NCI-H526 (cell line): ENCODE data around the gene DNAAF2.
"Not testable (repeated sequence)": the region's sequence is repeated elsewhere in the genome, so short reads cannot be mapped to it uniquely, and the experiment has no call there.

Source experiments
- DNase-seq, 2 experiments: peaks; one replicate each; lab custom pipeline; 2025; lab: John Stamatoyannopoulos, UW

The DNAAF2 gene, protein sequence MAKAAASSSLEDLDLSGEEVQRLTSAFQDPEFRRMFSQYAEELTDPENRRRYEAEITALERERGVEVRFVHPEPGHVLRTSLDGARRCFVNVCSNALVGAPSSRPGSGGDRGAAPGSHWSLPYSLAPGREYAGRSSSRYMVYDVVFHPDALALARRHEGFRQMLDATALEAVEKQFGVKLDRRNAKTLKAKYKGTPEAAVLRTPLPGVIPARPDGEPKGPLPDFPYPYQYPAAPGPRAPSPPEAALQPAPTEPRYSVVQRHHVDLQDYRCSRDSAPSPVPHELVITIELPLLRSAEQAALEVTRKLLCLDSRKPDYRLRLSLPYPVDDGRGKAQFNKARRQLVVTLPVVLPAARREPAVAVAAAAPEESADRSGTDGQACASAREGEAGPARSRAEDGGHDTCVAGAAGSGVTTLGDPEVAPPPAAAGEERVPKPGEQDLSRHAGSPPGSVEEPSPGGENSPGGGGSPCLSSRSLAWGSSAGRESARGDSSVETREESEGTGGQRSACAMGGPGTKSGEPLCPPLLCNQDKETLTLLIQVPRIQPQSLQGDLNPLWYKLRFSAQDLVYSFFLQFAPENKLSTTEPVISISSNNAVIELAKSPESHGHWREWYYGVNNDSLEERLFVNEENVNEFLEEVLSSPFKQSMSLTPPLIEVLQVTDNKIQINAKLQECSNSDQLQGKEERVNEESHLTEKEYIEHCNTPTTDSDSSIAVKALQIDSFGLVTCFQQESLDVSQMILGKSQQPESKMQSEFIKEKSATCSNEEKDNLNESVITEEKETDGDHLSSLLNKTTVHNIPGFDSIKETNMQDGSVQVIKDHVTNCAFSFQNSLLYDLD

DNA sequence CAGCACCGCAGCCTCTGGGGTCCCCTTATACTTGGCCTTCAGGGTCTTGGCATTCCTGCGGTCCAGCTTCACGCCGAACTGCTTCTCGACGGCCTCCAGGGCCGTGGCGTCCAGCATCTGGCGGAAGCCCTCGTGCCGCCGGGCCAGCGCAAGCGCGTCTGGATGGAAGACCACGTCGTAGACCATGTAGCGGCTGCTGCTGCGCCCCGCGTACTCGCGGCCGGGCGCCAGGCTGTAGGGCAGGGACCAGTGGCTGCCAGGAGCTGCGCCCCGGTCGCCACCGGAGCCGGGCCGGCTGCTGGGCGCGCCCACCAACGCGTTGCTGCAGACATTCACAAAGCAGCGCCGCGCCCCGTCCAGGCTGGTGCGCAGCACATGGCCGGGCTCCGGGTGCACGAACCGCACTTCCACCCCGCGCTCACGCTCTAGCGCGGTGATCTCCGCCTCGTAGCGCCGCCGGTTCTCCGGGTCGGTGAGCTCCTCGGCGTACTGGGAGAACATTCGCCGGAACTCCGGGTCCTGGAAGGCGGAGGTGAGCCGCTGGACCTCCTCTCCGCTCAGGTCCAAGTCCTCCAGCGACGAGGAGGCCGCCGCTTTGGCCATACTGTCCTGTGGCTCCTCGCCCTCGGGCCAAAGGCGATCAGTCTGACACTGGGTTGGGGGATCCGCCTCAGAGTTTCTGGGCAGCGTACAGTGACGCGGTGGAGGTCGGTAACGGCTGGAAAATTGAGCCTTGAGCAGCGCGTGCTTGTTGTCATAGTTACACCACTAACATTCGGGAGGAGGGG lies at the start of gene DNAAF2:
DNAAF2 (minus strand) TSS at position 698 of the 788 bp plus-strand sequence; CDS start at position 603, 95 bp downstream.
- peak; percentile 40 to 83 for DNase-seq

DNA sequence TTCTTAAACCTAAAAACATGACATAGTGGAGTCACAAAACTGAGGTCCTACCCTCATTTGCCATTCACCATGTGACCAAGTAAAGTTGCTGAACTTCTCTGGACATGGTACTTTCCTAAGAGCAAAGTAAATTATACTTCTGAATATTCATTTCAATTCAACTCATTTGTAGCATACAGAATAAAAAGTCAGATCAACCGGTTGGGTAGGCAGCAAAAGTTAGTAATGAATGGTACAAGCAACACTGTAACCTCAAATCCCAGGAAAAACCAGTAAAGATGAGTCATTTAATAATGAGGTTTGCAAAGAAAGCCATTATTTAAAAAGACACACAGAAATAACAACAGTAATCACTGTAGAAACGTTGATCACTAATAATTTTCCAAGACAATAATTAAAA lies 44.2 kb upstream of the DNAAF2 start:
- no peak for DNase-seq

DNA sequence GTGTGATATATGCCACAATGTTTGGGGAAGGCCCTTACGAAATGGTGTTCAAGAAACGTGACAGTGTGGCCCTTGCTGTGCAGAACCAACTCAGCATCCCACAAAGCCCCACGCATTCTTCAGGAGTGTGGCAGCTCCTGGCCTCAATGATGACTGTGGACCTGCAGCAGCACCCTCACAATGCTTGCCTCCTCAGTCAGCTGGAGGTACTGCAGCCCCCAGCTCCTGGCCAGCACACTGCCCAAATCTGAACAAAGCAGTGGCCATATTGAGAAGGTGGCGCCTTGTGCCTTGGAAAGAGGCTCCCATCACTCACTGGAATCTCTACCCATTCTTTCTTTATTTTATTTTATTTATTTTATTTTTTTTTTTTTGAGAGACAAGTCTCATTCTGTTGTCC lies 42.6 kb upstream of the DNAAF2 start:
- no peak for DNase-seq

DNA sequence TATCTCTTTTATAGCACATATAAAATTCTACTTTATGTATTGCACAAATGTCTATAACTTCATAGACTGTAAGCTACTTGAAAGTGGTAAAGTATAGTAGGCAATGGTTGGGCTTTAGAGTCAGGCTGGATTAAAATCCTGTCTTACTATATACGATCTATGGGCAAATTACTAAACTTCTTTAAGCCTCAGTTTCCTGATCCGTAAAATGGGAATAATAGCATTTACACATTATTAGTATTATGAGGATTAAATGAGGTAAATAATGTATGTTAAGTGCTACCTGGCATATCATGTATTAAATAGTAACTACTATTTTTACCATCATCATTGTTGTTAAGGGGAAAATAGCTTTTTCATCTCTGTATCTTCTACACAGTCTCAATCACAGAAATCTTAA lies 38.5 kb upstream of the DNAAF2 start:
- no peak for DNase-seq

DNA sequence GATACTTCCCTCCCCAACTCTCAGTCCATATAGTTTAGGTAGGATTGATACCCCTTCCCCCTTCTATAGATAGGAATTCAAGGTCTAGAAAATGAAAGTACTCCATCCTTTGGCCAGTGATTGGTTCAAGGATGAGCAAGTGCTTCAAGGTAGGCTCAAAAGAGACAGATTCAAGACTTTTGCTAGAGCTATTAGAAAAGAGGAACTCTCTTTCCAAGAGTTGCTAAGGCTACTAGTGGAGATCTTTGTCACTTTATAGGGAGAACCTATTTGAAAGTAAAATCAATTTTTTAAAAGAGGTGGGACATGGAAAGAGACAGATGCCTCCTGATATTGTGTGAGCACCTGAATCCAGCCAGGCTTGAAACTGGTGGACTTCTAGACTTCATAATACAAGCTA lies 35.4 kb upstream of the DNAAF2 start:
- DNase-seq = no peak

DNA sequence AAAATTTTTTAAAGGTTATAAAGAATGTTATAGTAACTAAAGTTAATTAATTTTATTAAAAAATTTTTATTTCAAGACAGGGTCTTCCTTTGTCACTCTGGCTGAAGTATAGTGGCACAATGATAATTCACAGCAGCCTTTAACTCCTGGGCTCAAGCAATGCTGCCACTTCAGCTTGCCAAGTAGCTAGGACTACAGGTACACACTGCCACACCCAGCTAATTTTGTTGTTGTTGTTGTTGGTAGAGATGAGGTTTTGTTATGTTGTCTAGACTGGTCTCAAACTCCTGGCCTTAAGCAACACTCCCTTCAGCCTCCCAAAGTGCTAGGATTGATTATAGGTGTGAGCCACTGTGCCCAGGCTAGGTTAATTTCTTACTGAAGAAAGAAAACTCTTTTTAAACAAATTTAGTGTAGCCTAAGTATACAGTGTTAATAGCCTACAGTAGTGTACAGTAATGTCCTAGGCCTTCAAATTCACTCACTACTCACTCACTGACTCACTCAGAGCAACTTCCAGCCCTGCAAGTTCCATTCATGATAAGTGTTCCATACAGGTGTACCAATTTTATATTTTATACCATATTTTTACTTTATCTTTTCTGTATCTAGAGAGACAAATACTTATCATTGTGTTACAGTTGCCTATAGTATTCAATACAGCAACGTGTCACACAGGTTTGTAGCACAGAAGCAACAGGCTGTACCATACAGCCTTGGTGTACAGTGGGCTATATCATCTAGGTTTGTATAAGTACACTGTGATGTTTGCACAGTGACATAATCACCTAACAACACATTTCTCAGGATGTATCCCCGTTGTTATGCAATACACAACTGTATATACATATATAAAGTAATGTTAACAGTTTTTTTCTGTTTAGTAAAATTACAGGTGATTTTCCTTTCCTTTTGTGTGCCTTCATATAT lies 24.7 kb upstream of the DNAAF2 start:
- no peak for DNase-seq

DNA sequence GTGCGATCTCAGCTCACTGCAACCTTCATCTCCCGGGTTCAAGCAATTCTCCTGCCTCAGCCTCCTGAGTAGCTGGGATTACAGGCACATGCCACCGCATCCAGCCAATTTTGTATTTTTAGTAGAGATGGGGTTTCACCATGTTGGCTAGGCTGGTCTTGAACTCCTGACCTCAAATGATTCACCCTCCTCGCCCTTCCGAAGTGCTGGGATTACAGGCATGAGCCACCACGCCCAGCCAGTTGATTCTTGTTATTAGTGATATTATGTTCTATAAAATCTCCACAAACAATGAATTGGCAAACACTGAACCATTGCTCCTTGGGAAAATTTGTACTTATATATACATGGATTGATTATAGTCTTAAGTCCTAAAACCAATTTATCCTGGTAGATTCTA lies 22.5 kb upstream of the DNAAF2 start:
- DNase-seq = not testable (repeated sequence)

DNA sequence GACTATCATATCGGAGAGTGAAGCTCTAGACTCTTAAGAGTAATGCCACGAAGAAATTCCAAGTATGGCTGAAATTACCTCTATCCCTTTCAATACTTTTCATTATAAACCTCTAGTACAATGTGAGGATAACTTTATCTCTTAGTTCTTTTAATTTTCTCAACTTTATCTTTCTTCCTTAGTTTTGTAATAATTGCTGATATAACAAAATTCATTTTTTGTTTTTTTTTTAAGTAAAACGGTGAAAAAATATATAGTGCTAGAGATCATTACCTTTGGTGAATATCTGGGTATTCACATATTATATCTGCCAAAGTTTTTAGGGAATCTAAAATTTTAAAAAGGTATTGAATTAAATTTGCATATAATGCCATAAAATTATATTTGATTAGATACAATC lies 19.5 kb upstream of the DNAAF2 start:
- no peak for DNase-seq

DNA sequence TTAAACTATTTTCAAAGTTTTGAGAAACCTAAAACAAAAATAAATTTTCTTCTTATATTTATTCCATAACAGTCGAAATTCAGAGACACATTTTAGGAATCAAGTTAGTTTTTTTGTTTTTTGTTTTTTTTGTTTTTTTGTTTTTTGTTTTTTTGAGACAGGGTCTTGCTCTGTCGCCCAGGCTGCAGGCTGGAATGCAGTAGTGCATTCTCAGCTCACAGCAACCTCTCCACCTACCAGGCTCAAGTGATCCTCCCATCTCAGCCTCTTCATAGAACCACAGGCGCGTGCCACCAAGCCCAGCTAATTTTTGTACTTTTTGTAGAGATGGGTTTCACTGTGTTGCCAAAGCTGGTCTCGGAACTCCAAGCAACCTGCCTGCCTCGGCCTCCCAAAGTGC lies 18.5 kb upstream of the DNAAF2 start:
- DNase-seq = no peak

DNA sequence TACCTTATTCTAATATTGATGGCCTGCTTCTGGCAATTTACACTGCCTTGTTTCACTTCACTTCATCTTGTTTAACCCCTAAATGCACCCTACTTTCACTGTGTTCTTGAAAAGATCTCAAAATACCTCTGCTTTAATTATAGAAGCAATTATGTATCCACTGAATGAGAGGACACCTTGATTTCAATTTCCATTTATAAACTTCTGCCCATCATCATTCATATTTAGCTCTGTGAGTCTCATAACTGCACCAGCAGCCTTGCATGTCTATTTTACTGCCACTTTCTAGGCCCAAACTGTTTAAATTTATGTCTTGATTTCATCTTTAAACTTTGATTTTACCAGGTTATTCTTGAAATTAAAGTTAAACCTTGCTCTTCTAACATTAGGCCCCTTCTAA lies 7.1 kb upstream of the DNAAF2 start:
- no peak for DNase-seq

DNA sequence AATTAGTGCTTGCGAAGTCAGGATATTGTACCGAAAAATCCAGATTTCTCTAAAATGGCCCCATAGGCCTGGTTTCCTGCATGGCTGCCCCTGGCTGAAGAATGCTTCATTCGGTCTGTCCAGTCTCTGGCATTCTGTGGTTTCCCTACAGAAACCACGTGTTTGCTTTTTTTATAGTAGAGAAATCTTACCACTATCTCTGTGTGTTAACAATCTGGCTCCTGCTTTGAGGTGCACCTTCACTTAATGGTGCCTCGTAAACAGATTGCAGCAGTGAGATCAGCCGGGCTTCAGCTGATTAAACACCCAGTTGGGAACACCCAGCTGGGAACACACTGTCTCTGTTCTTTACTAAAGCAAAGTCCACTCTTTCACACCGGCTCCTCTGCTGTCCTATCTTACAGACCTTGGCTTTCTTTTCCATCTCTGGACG lies 6.7 kb upstream of the DNAAF2 start:
- no peak for DNase-seq

DNA sequence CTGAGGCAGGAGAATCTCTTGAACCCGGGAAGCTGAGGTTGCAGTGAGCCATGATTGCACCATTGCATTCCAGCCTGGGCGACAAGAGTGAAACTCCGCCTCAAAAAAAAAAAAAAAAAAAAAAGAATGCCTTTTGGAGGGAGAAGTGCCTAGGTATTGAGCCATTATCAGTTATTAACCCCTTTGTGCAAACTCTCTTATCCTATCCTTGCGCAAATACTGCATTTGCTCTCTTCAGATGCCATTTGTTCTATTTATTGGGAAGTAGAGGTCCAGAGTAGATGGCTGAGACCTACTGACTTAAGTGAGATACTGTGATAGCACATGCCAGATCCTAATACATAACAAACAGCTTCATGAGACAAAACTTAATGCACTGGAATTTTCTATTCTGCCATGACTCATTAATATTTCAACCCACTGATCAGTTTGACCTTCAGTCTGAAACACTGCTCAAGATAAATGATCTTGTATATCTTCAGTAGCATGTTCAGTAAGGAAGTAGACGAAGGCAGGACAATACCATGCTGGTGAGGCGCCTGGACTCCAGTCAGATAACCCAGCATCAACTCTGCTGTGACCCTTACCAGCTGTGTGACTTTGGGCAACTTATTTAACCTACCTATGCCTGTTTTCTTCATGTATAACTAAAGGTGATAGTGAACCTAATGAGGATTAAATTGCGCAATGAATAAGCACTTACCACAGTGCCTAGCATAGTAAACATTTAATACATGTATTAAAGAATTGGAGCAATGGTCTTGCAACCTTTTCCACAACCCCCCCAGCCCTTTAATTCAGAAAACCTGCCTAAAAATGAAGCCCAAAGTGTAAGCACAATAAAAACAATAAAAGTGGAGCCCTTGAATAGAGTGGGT lies 5.7 kb upstream of the DNAAF2 start:
- DNase-seq = no peak

DNA sequence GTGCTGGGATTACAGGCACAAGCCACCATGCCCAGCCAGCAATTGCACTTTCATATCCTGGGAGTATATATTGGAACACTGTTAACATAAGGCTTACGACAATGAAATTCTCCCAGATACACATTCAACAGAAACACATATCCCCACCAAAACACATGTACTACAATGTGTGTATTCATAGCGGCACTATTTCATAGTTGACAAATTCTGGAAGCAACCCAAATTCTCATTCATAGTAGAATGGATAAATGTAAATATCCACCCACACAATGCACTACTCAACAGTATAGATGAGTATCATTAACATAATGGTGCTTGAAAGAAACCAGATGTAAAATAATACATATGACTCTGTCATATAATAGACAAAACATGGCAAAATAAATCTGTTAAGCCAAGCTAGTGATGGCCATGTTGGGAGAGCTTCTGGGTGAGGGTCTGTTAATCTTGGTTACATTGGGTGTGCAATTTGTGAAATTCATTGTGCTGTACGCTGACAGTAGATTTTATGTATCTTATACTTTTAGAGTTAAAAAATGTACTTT lies 2.6 kb upstream of the DNAAF2 start:
- DNase-seq = no peak

DNA sequence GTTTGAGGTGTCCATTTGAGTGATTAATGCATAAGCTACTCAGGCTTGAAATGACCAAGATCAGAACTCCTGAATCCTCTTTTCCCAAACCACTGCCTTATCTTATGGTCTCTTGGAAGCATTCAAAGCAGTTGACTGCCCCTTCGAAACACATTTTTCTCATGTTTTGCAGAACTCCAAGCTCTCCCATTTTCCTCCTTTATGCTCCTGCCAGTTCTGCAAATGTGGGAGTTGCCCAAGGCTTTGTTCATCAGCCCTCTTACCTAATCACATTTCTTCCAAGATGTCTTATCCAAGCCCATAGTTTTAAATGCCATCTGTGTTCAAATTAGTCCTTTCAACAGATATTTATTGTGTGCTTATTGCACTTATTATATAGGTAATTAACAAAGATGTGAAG lies 1.8 kb upstream of the DNAAF2 start:
- DNase-seq = no peak

DNA sequence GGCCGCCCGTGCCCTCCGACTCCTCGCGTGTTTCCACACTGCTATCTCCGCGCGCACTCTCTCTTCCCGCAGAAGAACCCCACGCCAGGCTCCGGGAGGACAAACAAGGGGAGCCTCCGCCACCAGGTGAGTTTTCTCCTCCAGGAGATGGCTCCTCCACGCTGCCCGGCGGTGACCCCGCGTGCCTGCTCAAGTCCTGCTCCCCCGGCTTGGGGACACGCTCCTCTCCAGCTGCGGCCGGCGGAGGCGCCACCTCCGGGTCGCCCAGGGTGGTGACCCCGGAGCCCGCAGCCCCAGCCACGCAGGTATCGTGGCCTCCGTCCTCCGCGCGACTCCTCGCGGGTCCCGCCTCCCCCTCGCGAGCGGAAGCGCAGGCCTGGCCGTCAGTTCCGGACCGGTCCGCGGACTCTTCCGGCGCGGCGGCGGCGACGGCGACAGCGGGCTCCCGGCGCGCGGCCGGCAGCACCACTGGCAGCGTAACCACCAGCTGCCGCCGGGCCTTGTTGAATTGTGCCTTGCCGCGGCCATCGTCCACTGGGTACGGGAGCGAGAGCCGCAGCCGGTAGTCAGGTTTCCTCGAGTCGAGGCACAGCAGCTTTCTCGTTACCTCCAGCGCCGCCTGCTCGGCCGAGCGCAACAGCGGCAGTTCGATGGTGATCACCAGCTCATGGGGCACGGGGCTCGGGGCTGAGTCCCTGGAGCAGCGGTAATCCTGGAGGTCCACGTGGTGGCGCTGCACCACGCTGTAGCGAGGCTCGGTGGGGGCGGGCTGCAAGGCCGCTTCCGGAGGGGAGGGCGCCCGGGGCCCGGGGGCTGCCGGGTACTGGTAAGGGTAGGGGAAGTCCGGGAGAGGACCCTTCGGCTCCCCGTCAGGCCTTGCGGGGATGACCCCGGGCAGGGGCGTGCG lies 1.2 kb downstream of the DNAAF2 start:
- DNase-seq = peak; percentile 89 to 96

DNA sequence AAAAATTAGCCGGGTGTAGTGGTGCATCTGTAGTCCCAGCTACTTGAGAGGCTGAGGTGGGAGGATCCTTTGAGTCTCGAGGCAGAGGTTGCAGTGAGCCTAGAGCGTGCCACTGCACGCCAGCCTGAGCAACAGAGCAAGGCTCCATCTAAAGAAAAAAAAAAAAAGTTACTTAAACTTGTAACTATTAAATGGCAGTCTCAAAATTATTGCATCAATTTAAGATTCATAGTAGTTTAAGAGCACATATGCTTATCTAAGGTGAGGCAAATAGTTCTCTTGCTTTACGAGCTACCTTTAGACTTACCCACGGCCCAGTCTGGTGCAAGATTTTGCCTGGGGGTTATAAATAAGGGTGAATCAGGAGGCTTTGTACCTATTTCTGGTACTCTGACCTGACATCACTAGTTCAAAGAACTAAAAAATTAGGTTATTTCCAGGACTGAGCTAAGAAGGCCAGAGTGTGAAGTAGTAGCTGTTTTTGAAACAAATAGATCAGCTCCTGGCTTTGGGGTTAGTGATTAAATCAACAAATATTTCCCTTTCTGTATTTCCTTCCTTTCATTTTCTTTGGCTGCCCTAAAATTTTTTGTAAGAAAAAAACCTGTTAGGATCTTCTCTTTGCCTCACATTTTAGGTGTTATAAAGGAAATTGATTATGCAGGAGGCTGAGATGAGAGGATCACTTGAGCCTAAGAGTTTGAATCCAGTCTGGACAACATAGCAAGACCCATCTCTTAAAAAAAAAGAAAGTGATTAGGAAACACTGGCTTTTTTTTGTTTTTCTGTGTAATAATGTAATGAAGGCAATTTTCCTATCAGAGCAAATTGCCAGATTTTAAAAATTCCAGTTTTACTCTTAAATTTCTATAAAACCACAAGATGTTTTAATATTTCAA lies 10.9 kb downstream of the DNAAF2 start:
- DNase-seq = no peak

DNA sequence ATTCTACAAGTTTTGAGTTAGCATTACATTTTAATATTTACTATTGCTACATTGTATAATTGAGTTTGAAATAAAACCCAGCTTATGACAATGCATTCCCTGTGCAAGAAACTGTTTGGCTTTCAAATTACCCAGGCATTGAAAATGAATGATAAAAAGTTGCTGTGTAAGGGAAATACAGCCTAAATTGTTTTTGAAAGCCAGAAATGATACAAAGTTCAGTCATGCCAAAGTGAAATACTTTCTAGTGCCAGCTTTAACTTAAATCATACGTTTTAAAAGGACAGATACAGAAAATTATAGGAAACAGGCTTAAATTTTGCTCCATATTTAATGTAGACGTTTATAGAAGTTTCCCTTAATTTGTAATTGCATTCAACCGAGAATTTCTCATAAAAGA lies 11.7 kb downstream of the DNAAF2 start:
- no peak for DNase-seq
